ENCODE data around the gene ATP11A.

ATP11A gene

GRCh38 chr13:112930192-112930591, 240.4 kb downstream of the ATP11A start:
- no peak for DNase-seq (ENCODE audit: low read depth)

GRCh38 chr13:112931028-112931934, 241.4 kb downstream of the ATP11A start:
- peak; percentile 32 for DNase-seq (ENCODE audit: low read depth)

GRCh38 chr13:112932971-112933370, 243.1 kb downstream of the ATP11A start:
- DNase-seq (ENCODE audit: low read depth), result no peak

GRCh38 chr13:112933649-112934048, 243.8 kb downstream of the ATP11A start:
- no peak for DNase-seq (ENCODE audit: low read depth)

- DNase-seq (ENCODE audit: low read depth), result no peak
These were observed 244.2 kb downstream of the ATP11A start for GRCh38 chr13:112934078-112934477.

Data from GM04504 (cell line).